ENCODE results near the gene HES2.
"Not testable (repeated sequence)": the region's sequence is repeated elsewhere in the genome, so short reads cannot be mapped to it uniquely, and the experiment has no call there.

Gene HES2

GRCh38 chr1:6461051-6461530 is 41.4 kb upstream of the HES2 start:
- no peak overlapping the region for H3K4me3 ChIP-seq (ENCODE audit: low read length)
- TF ChIP-seq CTCF (IDR thresholded peaks at IDR 0.05; ENCODE audit: insufficient read depth, low read depth, low read length, missing control alignments), result no peak

GRCh38 chr1:6460301-6461050 is 40.8 kb upstream of the HES2 start:
- no peak overlapping the region for H3K4me3 ChIP-seq (ENCODE audit: low read length)
- no peak for DNase-seq (ENCODE audit: low read depth)
- no peak for TF ChIP-seq CTCF (IDR thresholded peaks at IDR 0.05; ENCODE audit: insufficient read depth, low read depth, low read length, missing control alignments)

More at GRCh38 chr1:6461051-6461530, 41.4 kb upstream of the HES2 start:
- no peak for DNase-seq (ENCODE audit: low read depth)

GRCh38 chr1:6459850-6460265 is 40.1 kb upstream of the HES2 start:
- no peak for DNase-seq (ENCODE audit: low read depth)
- H3K4me3 ChIP-seq (ENCODE audit: low read length), result no peak overlapping the region
- no peak for TF ChIP-seq CTCF (IDR thresholded peaks at IDR 0.05; ENCODE audit: insufficient read depth, low read depth, low read length, missing control alignments)

GRCh38 chr1:6456800-6457466 is 37.2 kb upstream of the HES2 start:
- TF ChIP-seq CTCF (IDR thresholded peaks at IDR 0.05; ENCODE audit: insufficient read depth, low read depth, low read length, missing control alignments), result no peak
- no peak for DNase-seq (ENCODE audit: low read depth)
- H3K4me3 ChIP-seq (ENCODE audit: low read length), result no peak overlapping the region

GRCh38 chr1:6455752-6456520 is 36.2 kb upstream of the HES2 start:
- DNase-seq (ENCODE audit: low read depth); H3K4me3 ChIP-seq (ENCODE audit: low read length): not testable (repeated sequence)

- TF ChIP-seq CTCF (IDR thresholded peaks at IDR 0.05; ENCODE audit: insufficient read depth, low read depth, low read length, missing control alignments), result no peak
- peak; percentile 38 for DNase-seq (ENCODE audit: low read depth)
- H3K4me3 ChIP-seq (ENCODE audit: low read length), result no peak overlapping the region
Measured at GRCh38 chr1:6454856-6455751, 35.4 kb upstream of the HES2 start.

- H3K4me3 ChIP-seq (ENCODE audit: low read length), result not testable (repeated sequence)
- DNase-seq (ENCODE audit: low read depth), result peak; percentile 41
Measured at GRCh38 chr1:6453895-6454855, 34.5 kb upstream of the HES2 start.
